SK-N-MC (cell line): ENCODE data around the gene FKBP1A.
"Not testable (repeated sequence)": the region's sequence is repeated elsewhere in the genome, so short reads cannot be mapped to it uniquely, and the experiment has no call there.

ENCODE experiments used
- EZH2 ChIP-seq: fragments of 200-600 bp; sonication (generic); IDR thresholded peaks from one replicate; pipeline ENCODE4 v1.6.1; 2017; ENCODE audit warnings: antibody characterized with exemption
- POLR2AphosphoS5 ChIP-seq: IDR thresholded peaks from 2 replicates; pipeline ENCODE4 v1.6.1; 2012; ENCODE audit warnings: mild to moderate bottlenecking, low read depth, low read length, borderline replicate concordance

GRCh38 chr20:1343446-1344124, 49.3 kb downstream of the FKBP1A start:
- not testable (repeated sequence) for TF ChIP-seq POLR2AphosphoS5, EZH2
